WTC11 (cell line): ENCODE results near the gene TBC1D17. TPM values are rescaled to one million over a fixed set of nuclear protein-coding genes. Genes with fewer than 3 reads are reported as not detected.
A peak's percentile ranks its signal among the peaks of the same experiment; 100 is the strongest.

Experiments used
- ATAC-seq: fragments of 200-7000 bp; cut with Tn5 transposase; 2 replicates; pipeline ENCODE4 v1.10.0; 2021; ENCODE audit warnings: mild to moderate bottlenecking, moderate library complexity
- CTCF ChIA-PET: fragments of 300-600 bp; sonication (Branson Sonifier 250); formaldehyde crosslinking; loops from one replicate; lab custom pipeline; 2021; ENCODE audit warnings: antibody characterized with exemption; lab: Charles Lee
- POLR2A ChIA-PET: fragments of 350-600 bp; sonication (Branson Sonifier 250); formaldehyde crosslinking; loops from one replicate; lab custom pipeline; 2021; ENCODE audit warnings: antibody characterized with exemption; lab: Charles Lee
- DNase-seq: peaks from one replicate; pipeline ENCODE4 v3.0.0; 2021; ENCODE audit warnings: low spot score
- H3K27ac Mint-ChIP-seq: 2 replicates; pipeline ENCODE4 v1.8.0; 2021; ENCODE audit warnings: mixed read lengths
- H3K27me3 Mint-ChIP-seq: 2 replicates; pipeline ENCODE4 v1.8.0; 2021; ENCODE audit warnings: low read depth, mild to moderate bottlenecking, moderate library complexity, mixed read lengths
- H3K36me3 Mint-ChIP-seq: 2 replicates; pipeline ENCODE4 v1.8.0; 2021; ENCODE audit warnings: mixed read lengths
- H3K4me1 Mint-ChIP-seq: 2 replicates; pipeline ENCODE4 v1.8.0; 2022; ENCODE audit warnings: mixed read lengths
- H3K4me3 Mint-ChIP-seq: 2 replicates; pipeline ENCODE4 v1.8.0; 2021; ENCODE audit warnings: mild to moderate bottlenecking, moderate library complexity, mixed read lengths
- H3K9me3 Mint-ChIP-seq: 2 replicates; pipeline ENCODE4 v1.8.0; 2021; ENCODE audit warnings: mixed read lengths
- CREB1 ChIP-seq: sonication (generic); formaldehyde crosslinking; IDR thresholded peaks from 2 replicates; pipeline ENCODE4 v1.8.0; 2023; ENCODE audit warnings: mild to moderate bottlenecking, missing genetic modification reagents
- ELF4 ChIP-seq: sonication (generic); formaldehyde crosslinking; IDR thresholded peaks from 2 replicates; pipeline ENCODE4 v1.8.1; 2022; ENCODE audit warnings: low read depth, mild to moderate bottlenecking, moderate library complexity, missing genetic modification reagents
- FOXJ3 ChIP-seq: sonication (generic); formaldehyde crosslinking; IDR thresholded peaks from 2 replicates; pipeline ENCODE4 v1.9.0; 2021; ENCODE audit warnings: missing genetic modification reagents, mild to moderate bottlenecking, borderline replicate concordance
- FOXK1 ChIP-seq: sonication (generic); formaldehyde crosslinking; IDR thresholded peaks from 2 replicates; pipeline ENCODE4 v1.8.0; 2022; ENCODE audit warnings: mild to moderate bottlenecking, moderate library complexity, missing genetic modification reagents
- GABPB1 ChIP-seq: sonication (generic); formaldehyde crosslinking; IDR thresholded peaks from 2 replicates; pipeline ENCODE4 v1.8.1; 2023; ENCODE audit warnings: mild to moderate bottlenecking, missing genetic modification reagents
- GTF2I ChIP-seq: fragments of 250-450 bp; sonication (Bioruptor Pico); conservative IDR thresholded peaks from 2 replicates; pipeline ENCODE4 v1.4.0; 2021; ENCODE audit warnings: mild to moderate bottlenecking
- HMGA2 ChIP-seq: fragments of 250-450 bp; sonication (Bioruptor Pico); IDR thresholded peaks from 2 replicates; pipeline ENCODE4 v1.4.0; 2021; ENCODE audit warnings: mild to moderate bottlenecking, moderate library complexity
- IRF2 ChIP-seq: sonication (generic); formaldehyde crosslinking; IDR thresholded peaks from 2 replicates; pipeline ENCODE4 v1.8.0; 2022; ENCODE audit warnings: low read depth, missing genetic modification reagents, borderline replicate concordance
- NFE2L1 ChIP-seq: sonication (generic); formaldehyde crosslinking; IDR thresholded peaks from 2 replicates; pipeline ENCODE4 v1.8.1; 2023; ENCODE audit warnings: missing genetic modification reagents
- NR1H2 ChIP-seq: sonication (generic); formaldehyde crosslinking; IDR thresholded peaks from 2 replicates; pipeline ENCODE4 v1.9.0; 2021; ENCODE audit warnings: mild to moderate bottlenecking, moderate library complexity, missing genetic modification reagents
- NR2C2 ChIP-seq: sonication (generic); formaldehyde crosslinking; IDR thresholded peaks from 2 replicates; pipeline ENCODE4 v1.8.0; 2022; ENCODE audit warnings: mild to moderate bottlenecking, missing genetic modification reagents
- SMAD3 ChIP-seq: sonication (generic); formaldehyde crosslinking; IDR thresholded peaks from 2 replicates; pipeline ENCODE4 v1.8.0; 2022; ENCODE audit warnings: missing genetic modification reagents, mild to moderate bottlenecking, borderline replicate concordance
- SMAD4 ChIP-seq: sonication (generic); formaldehyde crosslinking; IDR thresholded peaks from 2 replicates; pipeline ENCODE4 v1.8.0; 2022; ENCODE audit warnings: mild to moderate bottlenecking, missing genetic modification reagents
- SP1 ChIP-seq: sonication (generic); formaldehyde crosslinking; conservative IDR thresholded peaks from 2 replicates; pipeline ENCODE4 v1.8.1; 2022; ENCODE audit warnings: missing genetic modification reagents
- TCF7 ChIP-seq: sonication (generic); formaldehyde crosslinking; IDR thresholded peaks from 2 replicates; pipeline ENCODE4 v1.8.0; 2022; ENCODE audit warnings: mild to moderate bottlenecking, low read depth, missing genetic modification reagents, moderate library complexity
- ZBTB21 ChIP-seq: sonication (generic); formaldehyde crosslinking; IDR thresholded peaks from 2 replicates; pipeline ENCODE4 v1.8.1; 2023; ENCODE audit warnings: mild to moderate bottlenecking, missing genetic modification reagents, borderline replicate concordance
- ZNF232 ChIP-seq: sonication (generic); formaldehyde crosslinking; IDR thresholded peaks from 2 replicates; pipeline ENCODE4 v1.8.0; 2022; ENCODE audit warnings: mild to moderate bottlenecking, missing genetic modification reagents
- ZNF281 ChIP-seq: sonication (generic); formaldehyde crosslinking; IDR thresholded peaks from 2 replicates; pipeline ENCODE4 v1.8.0; 2023; ENCODE audit warnings: mild to moderate bottlenecking, missing genetic modification reagents
- total RNA-seq: library from RNA; stranded (reverse); gene quantifications from 3 replicates; pipeline ENCODE4 v1.2.3, GENCODE V29; 2021
- TF ChIP-seq, protein P1 (sequence below): sonication (generic); formaldehyde crosslinking; IDR thresholded peaks from 2 replicates; pipeline ENCODE4 v1.8.1; 2022; ENCODE audit warnings: mild to moderate bottlenecking, moderate library complexity, missing genetic modification reagents
- TF ChIP-seq, protein P2 (sequence below): sonication (generic); formaldehyde crosslinking; conservative IDR thresholded peaks from 2 replicates; pipeline ENCODE4 v1.8.1; 2023; ENCODE audit warnings: mild to moderate bottlenecking, low read depth, missing genetic modification reagents, moderate library complexity
- TF ChIP-seq, protein P3 (sequence below): sonication (generic); formaldehyde crosslinking; IDR thresholded peaks from 2 replicates; pipeline ENCODE4 v1.8.0; 2022; ENCODE audit warnings: mild to moderate bottlenecking, missing genetic modification reagents

The TBC1D17 gene
- total RNA-seq, 1 experiment from 2014 or later: 52.8 TPM

DNA sequence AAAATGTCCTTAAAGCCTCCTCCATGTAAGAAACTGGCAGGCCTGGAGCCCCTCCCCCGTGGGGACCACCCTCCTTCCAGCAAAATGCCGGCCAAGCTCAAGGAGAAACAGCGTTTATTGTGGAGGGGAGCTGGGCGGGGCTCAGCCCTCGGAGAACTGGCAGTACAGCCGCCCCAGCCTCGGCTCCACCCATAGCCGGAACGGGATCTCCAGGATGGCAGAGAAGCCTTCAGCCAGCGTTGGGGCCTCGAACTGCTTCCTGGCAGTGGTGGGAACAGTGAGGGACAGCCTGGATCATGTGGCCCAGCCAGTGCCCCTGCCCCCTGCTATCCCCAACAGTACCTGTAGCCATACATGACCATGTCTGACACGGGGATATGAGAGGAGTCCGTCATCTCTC lies 16.4 kb upstream of the TBC1D17 start:
- H3K9me3 Mint-ChIP-seq: no peaks in the 10 kb centered on the region
- no peak for TF ChIP-seq ZBTB21 (CRISPR knock-in tag)
- 0 out of 2 replicates have a peak, but pooled peaks have one; percentile 15 for TF ChIP-seq FOXK1
- POLR2A ChIA-PET: interaction anchor here (1.1 to 1.2 kb wide), 2 partner anchors 11 to 48 kb away, joined by 3 read pairs; no protein-coding TSS in a partner anchor

DNA sequence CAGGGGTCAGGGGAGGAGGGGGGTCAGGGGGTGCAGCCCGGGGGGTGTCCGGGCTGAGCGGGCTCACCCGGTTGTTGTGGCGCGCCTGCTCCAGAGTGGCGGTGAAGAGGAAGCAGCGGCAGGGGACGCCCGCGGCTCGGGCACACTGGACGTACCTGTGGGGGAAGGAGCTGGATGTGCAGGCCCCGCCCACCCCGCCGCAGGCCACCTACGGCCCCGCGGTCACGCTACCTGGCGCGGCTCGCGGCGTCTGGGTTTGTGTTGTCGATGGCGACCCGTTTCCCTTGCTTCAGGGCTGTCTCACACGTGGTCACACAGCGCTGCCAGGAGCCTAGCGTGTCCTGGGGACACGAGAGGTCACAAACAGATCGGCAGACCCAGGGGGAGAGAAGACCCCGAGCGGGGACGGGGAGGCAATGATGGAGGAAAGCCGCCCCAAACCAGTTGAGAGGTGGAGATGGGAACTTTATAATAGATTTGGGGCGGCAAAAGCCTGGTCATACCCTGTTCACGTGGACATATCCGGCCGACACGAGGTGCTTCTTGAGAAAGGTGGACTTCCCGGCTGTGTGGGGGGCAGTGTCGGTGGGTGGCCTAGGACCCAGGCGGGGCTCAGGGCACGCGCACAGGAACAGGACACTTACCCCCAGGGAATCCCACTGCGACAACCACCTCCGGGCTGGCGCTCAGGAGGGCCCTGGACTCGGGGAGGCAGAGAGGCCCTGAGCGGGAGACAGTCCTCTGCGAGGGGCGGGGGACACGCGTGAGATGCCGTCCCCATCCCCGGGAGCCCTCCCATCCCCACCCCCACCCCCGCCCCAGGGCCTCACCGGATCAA lies 15.7 kb upstream of the TBC1D17 start:
- peak overlapping the region; percentile 65; the same call in 1 of the 2 replicates for H3K27ac Mint-ChIP-seq
- H3K4me1 Mint-ChIP-seq: peaks cover 33% of the 10 kb centered on the region
- TF ChIP-seq NR1H2 (CRISPR knock-in tag) (no peak), SMAD3 (CRISPR knock-in tag) (no peak), GABPB1 (CRISPR knock-in tag) (no peak), SMAD4 (CRISPR knock-in tag) (no peak), ELF4 (CRISPR knock-in tag) (no peak), TCF7 (CRISPR knock-in tag) (no peak), NFE2L1 (CRISPR knock-in tag) (no peak), HMGA2 (CRISPR knock-in tag) (no peak), CREB1 (CRISPR knock-in tag) (no peak), NR2C2 (no peak), SP1 (no peak), ZNF232 (CRISPR knock-in tag) (no peak)
- TF ChIP-seq, protein P1, sequence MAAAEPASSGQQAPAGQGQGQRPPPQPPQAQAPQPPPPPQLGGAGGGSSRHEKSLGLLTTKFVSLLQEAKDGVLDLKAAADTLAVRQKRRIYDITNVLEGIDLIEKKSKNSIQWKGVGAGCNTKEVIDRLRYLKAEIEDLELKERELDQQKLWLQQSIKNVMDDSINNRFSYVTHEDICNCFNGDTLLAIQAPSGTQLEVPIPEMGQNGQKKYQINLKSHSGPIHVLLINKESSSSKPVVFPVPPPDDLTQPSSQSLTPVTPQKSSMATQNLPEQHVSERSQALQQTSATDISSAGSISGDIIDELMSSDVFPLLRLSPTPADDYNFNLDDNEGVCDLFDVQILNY (CRISPR knock-in tag): no peak
- TF ChIP-seq, protein P2, sequence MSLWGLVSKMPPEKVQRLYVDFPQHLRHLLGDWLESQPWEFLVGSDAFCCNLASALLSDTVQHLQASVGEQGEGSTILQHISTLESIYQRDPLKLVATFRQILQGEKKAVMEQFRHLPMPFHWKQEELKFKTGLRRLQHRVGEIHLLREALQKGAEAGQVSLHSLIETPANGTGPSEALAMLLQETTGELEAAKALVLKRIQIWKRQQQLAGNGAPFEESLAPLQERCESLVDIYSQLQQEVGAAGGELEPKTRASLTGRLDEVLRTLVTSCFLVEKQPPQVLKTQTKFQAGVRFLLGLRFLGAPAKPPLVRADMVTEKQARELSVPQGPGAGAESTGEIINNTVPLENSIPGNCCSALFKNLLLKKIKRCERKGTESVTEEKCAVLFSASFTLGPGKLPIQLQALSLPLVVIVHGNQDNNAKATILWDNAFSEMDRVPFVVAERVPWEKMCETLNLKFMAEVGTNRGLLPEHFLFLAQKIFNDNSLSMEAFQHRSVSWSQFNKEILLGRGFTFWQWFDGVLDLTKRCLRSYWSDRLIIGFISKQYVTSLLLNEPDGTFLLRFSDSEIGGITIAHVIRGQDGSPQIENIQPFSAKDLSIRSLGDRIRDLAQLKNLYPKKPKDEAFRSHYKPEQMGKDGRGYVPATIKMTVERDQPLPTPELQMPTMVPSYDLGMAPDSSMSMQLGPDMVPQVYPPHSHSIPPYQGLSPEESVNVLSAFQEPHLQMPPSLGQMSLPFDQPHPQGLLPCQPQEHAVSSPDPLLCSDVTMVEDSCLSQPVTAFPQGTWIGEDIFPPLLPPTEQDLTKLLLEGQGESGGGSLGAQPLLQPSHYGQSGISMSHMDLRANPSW (CRISPR knock-in tag): no peak
- no peak overlapping the region for H3K4me3 Mint-ChIP-seq
- no peaks in the 10 kb centered on the region for H3K9me3 Mint-ChIP-seq
- CTCF ChIA-PET: interaction anchor here (0.6 to 1.5 kb wide), 4 partner anchors 7 to 315 kb away, joined by 3 to 8 read pairs (median 3); partner anchors contain the start of gene FUZ
- ATAC-seq (no peak), DNase-seq (no peak)
- no peaks in the 10 kb centered on the region for H3K27me3 Mint-ChIP-seq
- H3K36me3 Mint-ChIP-seq: peaks cover 33% of the 10 kb centered on the region
- POLR2A ChIA-PET: interaction anchor here (1.1 to 1.2 kb wide), 2 partner anchors 11 to 49 kb away, joined by 3 read pairs; no protein-coding TSS in a partner anchor

More for the DNA sequence above, 16.4 kb upstream of the TBC1D17 start:
- Mint-ChIP-seq H3K4me3 (no peak overlapping the region), H3K4me1 (peaks cover 28% of the 10 kb centered on the region), H3K27ac (peak overlapping the region; percentile 64), H3K36me3 (peaks cover 33% of the 10 kb centered on the region), H3K27me3 (no peaks in the 10 kb centered on the region)
- CTCF ChIA-PET: interaction anchor here (1.1 to 1.5 kb wide), 3 partner anchors 8 to 314 kb away, joined by 3 to 8 read pairs (median 3); partner anchors contain the start of gene FUZ
- ATAC-seq: peak; percentile 15
- peak; percentile 55 for DNase-seq

GRCh38 chr19:49862391-49863253 lies 14.9 kb upstream of the TBC1D17 start:
- no peak overlapping the region for H3K4me3 Mint-ChIP-seq
- no peaks in the 10 kb centered on the region for H3K27me3 Mint-ChIP-seq
- CTCF ChIA-PET: interaction anchor here (0.6 to 1.6 kb wide), 8 partner anchors 15 to 416 kb away, joined by 3 to 4 read pairs (median 3); partner anchors contain the start of genes AKT1S1, FUZ and TBC1D17
- peaks cover 32% of the 10 kb centered on the region for H3K36me3 Mint-ChIP-seq
- TF ChIP-seq NR1H2 (CRISPR knock-in tag) (no peak), ZNF281 (CRISPR knock-in tag) (no peak), IRF2 (CRISPR knock-in tag) (no peak), GTF2I (CRISPR knock-in tag) (peak; percentile 93), FOXJ3 (no peak)
- TF ChIP-seq, protein P3, sequence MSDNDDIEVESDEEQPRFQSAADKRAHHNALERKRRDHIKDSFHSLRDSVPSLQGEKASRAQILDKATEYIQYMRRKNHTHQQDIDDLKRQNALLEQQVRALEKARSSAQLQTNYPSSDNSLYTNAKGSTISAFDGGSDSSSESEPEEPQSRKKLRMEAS (CRISPR knock-in tag): 0 out of 2 replicates have a peak, but pooled peaks have one; percentile 33
- TF ChIP-seq, all 79 proteins: peak for 2
- DNase-seq: peak; percentile 83
- H3K9me3 Mint-ChIP-seq: no peaks in the 10 kb centered on the region
- peak; percentile 16 for ATAC-seq
- POLR2A ChIA-PET: interaction anchor here (0.6 kb wide), 1 partner anchor 286 kb away, joined by 4 read pairs; no protein-coding TSS in a partner anchor
- peak overlapping the region; percentile 93; the same call in 1 of the 2 replicates for H3K27ac Mint-ChIP-seq
- H3K4me1 Mint-ChIP-seq: peaks cover 34% of the 10 kb centered on the region
